ENCODE results near the gene EGFLAM.

The EGFLAM gene

GRCh38 chr5:38274370-38274769 is 16.0 kb downstream of the EGFLAM start:
- Histone ChIP-seq H3K4me2 (ENCODE audit: low read length) (no peak overlapping the region), H3K36me3 (ENCODE audit: control insufficient read depth in 1 of 2, insufficient read depth in 2 of 2, low read length in 2 of 2) (no peaks in the 10 kb centered on the region), H3K4me3 (ENCODE audit: low read depth, low read length) (no peak overlapping the region), H3K23ac (ENCODE audit: low read length) (no peak overlapping the region), H2BK120ac (ENCODE audit: insufficient read depth, low read length, poor library complexity) (no peak overlapping the region), H2AFZ (ENCODE audit: insufficient read depth, low read length, poor library complexity) (no peak overlapping the region), H3K9me3 (ENCODE audit: insufficient read depth, low read depth, low read length) (peaks cover 3% of the 10 kb centered on the region), H3K14ac (ENCODE audit: low read length) (no peak overlapping the region), H4K91ac (ENCODE audit: low read depth, low read length) (no peak overlapping the region), H4K8ac (ENCODE audit: low read depth, low read length) (no peak overlapping the region), H4K12ac (ENCODE audit: low read depth, low read length) (no peak overlapping the region), H3K18ac (ENCODE audit: low read length) (no peak overlapping the region), H2BK12ac (ENCODE audit: low read length) (no peak overlapping the region), H3K79me1 (ENCODE audit: low read length) (no peaks in the 10 kb centered on the region), H2AK5ac (ENCODE audit: low read length) (no peak overlapping the region), H3K9ac (ENCODE audit: low read length) (no peak overlapping the region), H3K79me2 (ENCODE audit: control insufficient read depth, insufficient read depth, low read length, poor library complexity) (no peaks in the 10 kb centered on the region), H3K27me3 (ENCODE audit: insufficient read depth, low read length) (no peaks in the 10 kb centered on the region), H3K4ac (ENCODE audit: low read depth, low read length) (no peak overlapping the region), H3K27ac (ENCODE audit: low read depth, low read length) (no peak overlapping the region), H3K4me1 (ENCODE audit: control insufficient read depth in 1 of 2, insufficient read depth in 2 of 2, low read length in 2 of 2) (no peaks in the 10 kb centered on the region), H2BK5ac (ENCODE audit: low read depth, low read length, poor library complexity) (no peak overlapping the region)
- WGBS (ENCODE audit: extremely low coverage, insufficient coverage, insufficient read length) = no CpG with 5 or more reads among the region's 1 CpG
- no peak for DNase-seq

GRCh38 chr5:38284384-38284783 is 26.0 kb downstream of the EGFLAM start:
- Histone ChIP-seq H3K18ac (ENCODE audit: low read length) (no peak overlapping the region), H3K36me3 (ENCODE audit: control insufficient read depth in 1 of 2, insufficient read depth in 2 of 2, low read length in 2 of 2) (no peaks in the 10 kb centered on the region), H4K8ac (ENCODE audit: low read depth, low read length) (no peak overlapping the region), H3K79me2 (ENCODE audit: control insufficient read depth, insufficient read depth, low read length, poor library complexity) (no peaks in the 10 kb centered on the region), H3K27me3 (ENCODE audit: insufficient read depth, low read length) (no peaks in the 10 kb centered on the region), H2BK5ac (ENCODE audit: low read depth, low read length, poor library complexity) (no peak overlapping the region), H3K27ac (ENCODE audit: low read depth, low read length) (no peak overlapping the region), H2BK120ac (ENCODE audit: insufficient read depth, low read length, poor library complexity) (no peak overlapping the region), H2AK5ac (ENCODE audit: low read length) (no peak overlapping the region), H3K79me1 (ENCODE audit: low read length) (no peaks in the 10 kb centered on the region), H3K4me2 (ENCODE audit: low read length) (no peak overlapping the region), H3K9me3 (ENCODE audit: insufficient read depth, low read depth, low read length) (no peaks in the 10 kb centered on the region), H3K23ac (ENCODE audit: low read length) (no peak overlapping the region), H4K12ac (ENCODE audit: low read depth, low read length) (no peak overlapping the region), H3K14ac (ENCODE audit: low read length) (no peak overlapping the region), H2BK12ac (ENCODE audit: low read length) (no peak overlapping the region), H3K9ac (ENCODE audit: low read length) (no peak overlapping the region), H3K4me3 (ENCODE audit: low read depth, low read length) (no peak overlapping the region), H3K4ac (ENCODE audit: low read depth, low read length) (no peak overlapping the region), H2AFZ (ENCODE audit: insufficient read depth, low read length, poor library complexity) (no peak overlapping the region), H3K4me1 (ENCODE audit: control insufficient read depth in 1 of 2, insufficient read depth in 2 of 2, low read length in 2 of 2) (no peaks in the 10 kb centered on the region), H4K91ac (ENCODE audit: low read depth, low read length) (no peak overlapping the region)
- DNase-seq = no peak

- Histone ChIP-seq H3K27me3 (ENCODE audit: insufficient read depth, low read length) (no peaks in the 10 kb centered on the region), H3K36me3 (ENCODE audit: control insufficient read depth in 1 of 2, insufficient read depth in 2 of 2, low read length in 2 of 2) (no peaks in the 10 kb centered on the region), H4K91ac (ENCODE audit: low read depth, low read length) (no peak overlapping the region), H2AFZ (ENCODE audit: insufficient read depth, low read length, poor library complexity) (no peak overlapping the region), H4K12ac (ENCODE audit: low read depth, low read length) (no peak overlapping the region), H3K4me1 (ENCODE audit: control insufficient read depth in 1 of 2, insufficient read depth in 2 of 2, low read length in 2 of 2) (no peaks in the 10 kb centered on the region), H2BK120ac (ENCODE audit: insufficient read depth, low read length, poor library complexity) (no peak overlapping the region), H2AK5ac (ENCODE audit: low read length) (no peak overlapping the region), H3K4ac (ENCODE audit: low read depth, low read length) (no peak overlapping the region), H2BK5ac (ENCODE audit: low read depth, low read length, poor library complexity) (no peak overlapping the region), H3K9ac (ENCODE audit: low read length) (no peak overlapping the region), H2BK12ac (ENCODE audit: low read length) (no peak overlapping the region), H3K27ac (ENCODE audit: low read depth, low read length) (no peak overlapping the region), H4K8ac (ENCODE audit: low read depth, low read length) (no peak overlapping the region), H3K4me3 (ENCODE audit: low read depth, low read length) (no peak overlapping the region), H3K23ac (ENCODE audit: low read length) (no peak overlapping the region), H3K79me2 (ENCODE audit: control insufficient read depth, insufficient read depth, low read length, poor library complexity) (no peaks in the 10 kb centered on the region), H3K4me2 (ENCODE audit: low read length) (no peak overlapping the region), H3K18ac (ENCODE audit: low read length) (no peak overlapping the region), H3K9me3 (ENCODE audit: insufficient read depth, low read depth, low read length) (no peaks in the 10 kb centered on the region), H3K79me1 (ENCODE audit: low read length) (no peaks in the 10 kb centered on the region), H3K14ac (ENCODE audit: low read length) (no peak overlapping the region)
- DNase-seq = no peak
- WGBS (ENCODE audit: extremely low coverage, insufficient coverage, insufficient read length) = no CpG with 5 or more reads among the region's 2 CpGs
Measured at GRCh38 chr5:38285226-38285625, 26.9 kb downstream of the EGFLAM start.

- Histone ChIP-seq H2AK5ac (ENCODE audit: low read length) (no peak overlapping the region), H3K4me3 (ENCODE audit: low read depth, low read length) (no peak overlapping the region), H3K4me2 (ENCODE audit: low read length) (no peak overlapping the region), H3K14ac (ENCODE audit: low read length) (no peak overlapping the region), H2AFZ (ENCODE audit: insufficient read depth, low read length, poor library complexity) (no peak overlapping the region), H3K27me3 (ENCODE audit: insufficient read depth, low read length) (no peaks in the 10 kb centered on the region), H4K91ac (ENCODE audit: low read depth, low read length) (no peak overlapping the region), H3K4me1 (ENCODE audit: control insufficient read depth in 1 of 2, insufficient read depth in 2 of 2, low read length in 2 of 2) (no peaks in the 10 kb centered on the region), H3K79me2 (ENCODE audit: control insufficient read depth, insufficient read depth, low read length, poor library complexity) (no peaks in the 10 kb centered on the region), H3K9ac (ENCODE audit: low read length) (no peak overlapping the region), H4K12ac (ENCODE audit: low read depth, low read length) (no peak overlapping the region), H2BK120ac (ENCODE audit: insufficient read depth, low read length, poor library complexity) (no peak overlapping the region), H3K4ac (ENCODE audit: low read depth, low read length) (no peak overlapping the region), H4K8ac (ENCODE audit: low read depth, low read length) (no peak overlapping the region), H3K9me3 (ENCODE audit: insufficient read depth, low read depth, low read length) (no peaks in the 10 kb centered on the region), H2BK5ac (ENCODE audit: low read depth, low read length, poor library complexity) (no peak overlapping the region), H3K23ac (ENCODE audit: low read length) (no peak overlapping the region), H3K18ac (ENCODE audit: low read length) (no peak overlapping the region), H3K79me1 (ENCODE audit: low read length) (no peaks in the 10 kb centered on the region), H3K36me3 (ENCODE audit: control insufficient read depth in 1 of 2, insufficient read depth in 2 of 2, low read length in 2 of 2) (no peaks in the 10 kb centered on the region), H2BK12ac (ENCODE audit: low read length) (no peak overlapping the region), H3K27ac (ENCODE audit: low read depth, low read length) (no peak overlapping the region)
- whole genome bisulfite sequencing (ENCODE audit: extremely low coverage, insufficient coverage, insufficient read length) = no CpG with 5 or more reads among the region's 4 CpGs
- no peak for DNase-seq
Measured at GRCh38 chr5:38286002-38286401, 27.6 kb downstream of the EGFLAM start.
